Effector memory CD8-positive, alpha-beta T cell (primary cell): ENCODE measurements around the gene ATPAF2.

Experiments used
- ATAC-seq: fragments of 150-1000 bp; cut with Tn5 transposase; replicated peaks from 2 replicates; pipeline ENCODE4 v1.10.0; 2021; ENCODE audit warnings: mild to moderate bottlenecking, moderate library complexity
- DNase-seq, 3 experiments: peaks; one replicate each; pipeline ENCODE4 v3.0.0; 2021
- H3K27ac Mint-ChIP-seq, 2 donors: one replicate each; pipeline ENCODE4 v1.8.0; 2022; ENCODE audit warnings: mild to moderate bottlenecking in 2 of 2, mixed read lengths in 2 of 2, moderate library complexity in 2 of 2
- H3K27me3 Mint-ChIP-seq, 2 donors: one replicate each; pipeline ENCODE4 v1.8.0; 2022; ENCODE audit warnings: mixed read lengths in 2 of 2
- H3K36me3 Mint-ChIP-seq: one replicate; pipeline ENCODE4 v1.8.0; 2022; ENCODE audit warnings: mild to moderate bottlenecking, moderate library complexity, mixed read lengths; ENCODE audit not compliant: insufficient read depth
- H3K4me1 Mint-ChIP-seq, 2 donors: one replicate each; pipeline ENCODE4 v1.8.0; 2022; ENCODE audit warnings: low read depth in 2 of 2, mixed read lengths in 2 of 2
- H3K4me3 Mint-ChIP-seq, 2 donors: one replicate each; pipeline ENCODE4 v1.8.0; 2022; ENCODE audit warnings: mild to moderate bottlenecking in 2 of 2, mixed read lengths in 2 of 2, moderate library complexity in 2 of 2
- H3K9me3 Mint-ChIP-seq, 2 donors: one replicate each; pipeline ENCODE4 v1.8.0; 2022; ENCODE audit warnings: mixed read lengths in 2 of 2

Gene ATPAF2

GRCh38 chr17:18056214-18056613 lies 17.2 kb upstream of the ATPAF2 start:
- DNase-seq (no peak), ATAC-seq (no peak)
- Mint-ChIP-seq H3K27me3 (no peaks in the 10 kb centered on the region), H3K27ac (no peak overlapping the region), H3K9me3 (no peaks in the 10 kb centered on the region), H3K4me3 (no peak overlapping the region), H3K36me3 (peaks cover 30% of the 10 kb centered on the region), H3K4me1 (no peaks in the 10 kb centered on the region)

GRCh38 chr17:18055597-18055996 lies 16.6 kb upstream of the ATPAF2 start:
- ATAC-seq, result no peak
- H3K4me3 Mint-ChIP-seq, result no peak overlapping the region
- peaks cover 30% of the 10 kb centered on the region for H3K36me3 Mint-ChIP-seq
- H3K27me3 Mint-ChIP-seq, result no peaks in the 10 kb centered on the region
- no peaks in the 10 kb centered on the region for H3K4me1 Mint-ChIP-seq
- no peak for DNase-seq
- H3K27ac Mint-ChIP-seq, result no peak overlapping the region
- H3K9me3 Mint-ChIP-seq, result no peaks in the 10 kb centered on the region

GRCh38 chr17:18045691-18046350 lies 6.9 kb upstream of the ATPAF2 start:
- Mint-ChIP-seq H3K27me3 (no peaks in the 10 kb centered on the region), H3K27ac (no peak overlapping the region), H3K36me3 (peaks cover 9% of the 10 kb centered on the region), H3K4me1 (peaks cover 11 to 14% of the 10 kb centered on the region in 2 donors), H3K4me3 (no peak overlapping the region), H3K9me3 (no peaks in the 10 kb centered on the region)
- DNase-seq (no peak), ATAC-seq (no peak)

DNA sequence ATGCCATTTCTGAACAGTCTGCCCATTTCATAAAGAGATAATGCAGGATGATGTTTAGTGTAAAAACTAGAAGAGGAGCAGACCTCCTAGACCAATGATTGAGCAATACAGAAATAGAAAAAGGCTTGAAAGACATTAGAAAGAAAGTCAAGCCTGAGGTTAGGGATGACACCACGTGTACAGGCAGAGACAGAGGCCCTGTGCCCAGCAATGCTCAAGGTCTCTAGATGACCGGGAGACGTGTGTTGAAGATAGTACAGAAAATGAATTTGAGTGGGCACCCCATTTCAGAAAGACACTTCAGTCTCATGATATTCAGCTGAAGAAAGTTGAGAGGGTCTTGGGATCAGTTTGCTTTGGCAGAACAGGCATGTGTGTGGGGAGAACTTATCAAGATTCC lies 5.6 kb upstream of the ATPAF2 start:
- Mint-ChIP-seq H3K27me3 (no peaks in the 10 kb centered on the region), H3K4me3 (no peak overlapping the region), H3K36me3 (peaks cover 13% of the 10 kb centered on the region), H3K9me3 (no peaks in the 10 kb centered on the region), H3K27ac (peak overlapping the region in 1 of 2 donors; percentile 53), H3K4me1 (peaks cover 19 to 24% of the 10 kb centered on the region in 2 donors)
- no peak for ATAC-seq
- DNase-seq, result no peak

DNA sequence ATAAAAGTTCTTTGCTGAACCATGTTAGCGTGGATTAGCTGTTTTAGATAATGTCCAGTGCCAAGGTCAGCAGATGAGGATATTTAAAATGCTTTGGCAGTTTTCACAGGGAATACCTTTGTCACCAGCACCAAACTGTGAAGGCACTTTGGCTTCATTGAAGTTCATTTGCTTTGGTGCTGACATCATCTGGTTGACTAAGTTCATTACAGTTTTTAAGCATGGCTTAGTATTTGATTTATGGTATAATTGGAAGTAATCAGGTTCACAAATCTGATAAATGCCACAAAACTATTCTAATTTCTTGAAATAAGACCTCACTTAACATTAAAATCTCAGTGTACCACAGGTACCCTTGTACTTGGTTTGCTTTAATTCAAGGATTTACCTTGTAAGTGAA lies 4.5 kb upstream of the ATPAF2 start:
- Mint-ChIP-seq H3K27me3 (no peaks in the 10 kb centered on the region), H3K9me3 (no peaks in the 10 kb centered on the region), H3K4me1 (peaks cover 21 to 25% of the 10 kb centered on the region in 2 donors), H3K27ac (no peak overlapping the region), H3K4me3 (no peak overlapping the region), H3K36me3 (peaks cover 16% of the 10 kb centered on the region)
- ATAC-seq (no peak), DNase-seq (no peak)

GRCh38 chr17:18042983-18043382 lies 4.0 kb upstream of the ATPAF2 start:
- H3K9me3 Mint-ChIP-seq, result no peaks in the 10 kb centered on the region
- no peaks in the 10 kb centered on the region for H3K27me3 Mint-ChIP-seq
- ATAC-seq, result no peak
- H3K4me1 Mint-ChIP-seq, result peaks cover 26 to 30% of the 10 kb centered on the region in 2 donors
- H3K36me3 Mint-ChIP-seq, result peaks cover 16% of the 10 kb centered on the region
- DNase-seq, result no peak
- no peak overlapping the region for H3K4me3 Mint-ChIP-seq
- H3K27ac Mint-ChIP-seq, result no peak overlapping the region

DNA sequence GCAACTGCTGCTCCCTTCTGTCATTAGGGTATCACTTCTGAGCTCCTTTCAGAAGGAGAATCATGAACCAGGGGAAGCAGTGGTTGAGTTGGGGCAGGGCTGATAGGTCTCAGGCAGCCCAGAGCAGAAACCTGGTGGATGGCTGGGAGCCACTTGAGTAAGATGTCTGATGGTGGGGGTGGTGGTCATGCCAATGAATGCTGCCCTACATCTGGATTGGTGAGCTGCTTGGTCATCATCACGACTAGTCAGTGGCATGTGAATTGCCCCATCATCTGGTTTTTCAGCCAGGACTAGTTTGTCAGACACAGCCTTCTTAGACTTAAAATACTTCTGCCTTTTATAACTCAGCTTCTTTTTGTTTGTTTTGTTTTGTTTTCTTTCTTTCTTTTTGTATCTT lies 2.8 kb upstream of the ATPAF2 start:
- H3K4me3 Mint-ChIP-seq, result peak overlapping the region in 1 of 2 donors; percentile 90
- peaks cover 34 to 40% of the 10 kb centered on the region in 2 donors for H3K4me1 Mint-ChIP-seq
- H3K27ac Mint-ChIP-seq, result peak overlapping the region in 1 of 2 donors; percentile 12
- H3K27me3 Mint-ChIP-seq, result no peaks in the 10 kb centered on the region
- DNase-seq (no peak), ATAC-seq (no peak)
- H3K9me3 Mint-ChIP-seq, result no peaks in the 10 kb centered on the region
- H3K36me3 Mint-ChIP-seq, result peaks cover 12% of the 10 kb centered on the region

- H3K4me3 Mint-ChIP-seq, result peak overlapping the region; percentile 75 to 90
- H3K36me3 Mint-ChIP-seq, result peaks cover 7% of the 10 kb centered on the region
- H3K4me1 Mint-ChIP-seq, result peaks cover 34 to 40% of the 10 kb centered on the region in 2 donors
These were observed 1.4 kb upstream of the ATPAF2 start for GRCh38 chr17:18040261-18040858.

GRCh38 chr17:18039535-18040260 lies 730 bp upstream of the ATPAF2 start:
- H3K4me1 Mint-ChIP-seq, result peaks cover 34 to 40% of the 10 kb centered on the region in 2 donors
- peak in 1 of 3 experiments; percentile 39 for DNase-seq
- peak; percentile 31 for ATAC-seq
- no peaks in the 10 kb centered on the region for H3K27me3 Mint-ChIP-seq
- H3K4me3 Mint-ChIP-seq, result peak overlapping the region; percentile 75 to 90
- peak overlapping the region; percentile 15 to 88 for H3K27ac Mint-ChIP-seq
- peaks cover 7% of the 10 kb centered on the region for H3K36me3 Mint-ChIP-seq
- no peaks in the 10 kb centered on the region for H3K9me3 Mint-ChIP-seq

More at GRCh38 chr17:18040261-18040858, 1.4 kb upstream of the ATPAF2 start:
- Mint-ChIP-seq H3K27ac (peak overlapping the region; percentile 15 to 88), H3K27me3 (no peaks in the 10 kb centered on the region), H3K9me3 (no peaks in the 10 kb centered on the region)
- ATAC-seq (no peak), DNase-seq (no peak)

GRCh38 chr17:18038149-18038850 lies 668 bp downstream of the ATPAF2 start:
- Mint-ChIP-seq H3K4me1 (peaks cover 39 to 40% of the 10 kb centered on the region in 2 donors), H3K9me3 (no peaks in the 10 kb centered on the region)
- ATAC-seq, result no peak

GRCh38 chr17:18037486-18037885 lies 1.5 kb downstream of the ATPAF2 start:
- H3K4me1 Mint-ChIP-seq, result peaks cover 42 to 46% of the 10 kb centered on the region in 2 donors
- H3K36me3 Mint-ChIP-seq, result peaks cover 7% of the 10 kb centered on the region
- no peaks in the 10 kb centered on the region for H3K9me3 Mint-ChIP-seq
- DNase-seq (no peak), ATAC-seq (no peak)
- peak overlapping the region; percentile 75 to 90 for H3K4me3 Mint-ChIP-seq
- H3K27ac Mint-ChIP-seq, result peak overlapping the region in 1 of 2 donors; percentile 15
- no peaks in the 10 kb centered on the region for H3K27me3 Mint-ChIP-seq

More at GRCh38 chr17:18038149-18038850, 668 bp downstream of the ATPAF2 start:
- DNase-seq, result no peak
- Mint-ChIP-seq H3K36me3 (peaks cover 7% of the 10 kb centered on the region), H3K4me3 (peak overlapping the region; percentile 75 to 90), H3K27me3 (no peaks in the 10 kb centered on the region), H3K27ac (peak overlapping the region; percentile 15 to 88)

DNA sequence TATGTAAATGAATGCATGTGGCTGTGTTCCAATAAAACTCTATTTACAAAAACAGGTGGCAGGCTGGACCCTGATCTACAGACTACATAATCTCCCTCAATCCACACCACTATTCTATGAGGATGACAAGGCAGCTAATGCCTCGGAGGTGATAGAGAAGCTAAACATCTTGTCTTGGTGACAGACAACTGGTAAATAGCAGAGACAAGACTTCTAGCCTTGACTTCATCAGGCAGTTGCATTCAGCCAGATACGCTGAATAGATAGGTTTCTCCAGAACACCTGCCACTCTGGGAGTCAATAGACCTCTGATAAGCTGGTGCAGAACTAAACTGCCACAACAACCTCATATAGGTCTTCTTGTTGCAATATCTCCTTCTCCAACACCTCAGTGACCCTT lies 3.3 kb downstream of the ATPAF2 start:
- Mint-ChIP-seq H3K27me3 (no peaks in the 10 kb centered on the region), H3K36me3 (peaks cover 7% of the 10 kb centered on the region), H3K4me1 (peaks cover 32 to 33% of the 10 kb centered on the region in 2 donors), H3K9me3 (no peaks in the 10 kb centered on the region), H3K4me3 (no peak overlapping the region), H3K27ac (no peak overlapping the region)
- DNase-seq (no peak), ATAC-seq (no peak)

DNA sequence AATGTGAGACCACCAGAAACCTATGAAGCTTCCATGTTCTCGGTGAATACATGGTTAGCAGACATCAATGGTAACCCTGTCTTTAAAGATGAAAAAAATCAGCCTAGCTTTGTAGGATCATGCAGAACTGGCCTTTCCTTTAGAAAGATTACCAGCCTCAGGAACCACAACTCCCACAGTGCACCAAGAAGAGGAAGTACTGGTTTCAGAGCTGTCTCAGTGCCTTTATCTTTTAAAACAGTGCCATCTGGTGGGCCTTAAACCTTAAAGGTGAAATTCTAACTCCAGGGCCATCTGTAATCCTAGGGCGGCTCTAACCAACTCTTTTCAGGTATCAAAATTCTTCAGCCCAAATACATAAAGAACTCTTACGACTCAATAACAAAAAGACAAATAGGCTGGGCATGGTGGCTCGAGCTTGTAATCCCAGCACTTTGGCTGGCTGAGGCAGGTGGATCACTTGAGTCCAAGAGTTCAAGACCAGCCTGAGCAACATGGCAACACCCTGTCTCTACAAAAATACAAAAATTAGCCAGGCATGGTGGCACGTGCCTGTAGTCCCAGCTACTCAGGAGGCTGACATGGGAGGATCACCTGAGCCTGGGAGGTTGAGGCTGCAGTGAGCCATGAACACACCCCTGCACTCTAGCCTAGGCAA lies 5.4 kb downstream of the ATPAF2 start:
- DNase-seq, result peak; percentile 50 to 54 (median 53)
- Mint-ChIP-seq H3K9me3 (no peaks in the 10 kb centered on the region), H3K4me1 (peaks cover 23 to 25% of the 10 kb centered on the region in 2 donors), H3K4me3 (no peak overlapping the region), H3K36me3 (no peaks in the 10 kb centered on the region), H3K27ac (no peak overlapping the region), H3K27me3 (no peaks in the 10 kb centered on the region)
- peak; percentile 96 for ATAC-seq
